Measurements from ENCODE around the gene ZNF488.

ZNF488 gene

DNA sequence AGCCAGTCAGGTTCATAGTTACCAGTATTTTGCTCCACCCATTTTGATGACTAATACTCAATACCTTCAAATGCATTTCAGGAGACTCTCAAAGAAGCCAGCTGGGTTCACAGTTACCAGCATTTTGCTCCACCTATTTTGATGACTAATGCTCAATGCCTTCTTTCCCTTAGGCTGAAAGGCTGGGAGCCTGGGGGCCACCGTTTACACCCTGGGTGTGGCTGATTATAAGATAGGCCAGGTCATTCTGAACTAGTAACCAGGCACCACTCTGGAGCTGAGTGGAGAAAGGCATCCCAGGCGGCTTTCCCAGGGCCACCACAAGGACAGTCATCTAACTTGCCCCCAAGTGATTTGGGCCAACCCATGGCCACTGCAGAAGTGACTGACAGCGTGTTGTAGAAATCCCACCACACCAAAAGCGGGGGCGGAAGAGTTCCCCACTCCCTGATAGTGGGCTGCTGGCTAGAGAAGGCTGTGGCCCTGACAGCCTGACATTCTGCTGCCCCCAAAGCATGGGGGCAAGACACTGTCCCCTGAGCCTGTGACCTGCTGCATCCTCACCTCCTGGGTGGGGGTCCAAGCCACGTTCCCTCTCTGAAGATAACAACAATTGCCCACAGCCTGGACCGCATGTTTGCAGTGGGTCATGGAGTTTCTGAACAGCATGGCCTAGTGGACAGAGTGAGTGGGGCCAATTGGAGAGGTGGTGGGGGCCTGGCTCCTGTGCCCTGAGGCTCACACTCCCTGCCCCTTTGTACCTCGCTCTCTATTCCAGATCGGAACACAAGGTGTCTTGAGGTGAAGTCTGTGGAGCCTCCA, 23.0 kb upstream of the ZNF488 start:
- DNase-seq (ENCODE audit: low read depth in 1 of 2, low spot score in 1 of 2) = no peak
- no peak overlapping the region for H3K4me3 ChIP-seq (replicated peaks; ENCODE audit: insufficient read depth, low read length)
- no peaks in the 10 kb centered on the region for H3K27me3 ChIP-seq (ENCODE audit: insufficient read depth, poor library complexity, severe bottlenecking)
- H3K27ac ChIP-seq (replicated peaks) = no peak overlapping the region
- no peak for TF ChIP-seq GABPA (IDR thresholded peaks at IDR 0.05; ENCODE audit: low read depth)
- TF ChIP-seq, protein P1, sequence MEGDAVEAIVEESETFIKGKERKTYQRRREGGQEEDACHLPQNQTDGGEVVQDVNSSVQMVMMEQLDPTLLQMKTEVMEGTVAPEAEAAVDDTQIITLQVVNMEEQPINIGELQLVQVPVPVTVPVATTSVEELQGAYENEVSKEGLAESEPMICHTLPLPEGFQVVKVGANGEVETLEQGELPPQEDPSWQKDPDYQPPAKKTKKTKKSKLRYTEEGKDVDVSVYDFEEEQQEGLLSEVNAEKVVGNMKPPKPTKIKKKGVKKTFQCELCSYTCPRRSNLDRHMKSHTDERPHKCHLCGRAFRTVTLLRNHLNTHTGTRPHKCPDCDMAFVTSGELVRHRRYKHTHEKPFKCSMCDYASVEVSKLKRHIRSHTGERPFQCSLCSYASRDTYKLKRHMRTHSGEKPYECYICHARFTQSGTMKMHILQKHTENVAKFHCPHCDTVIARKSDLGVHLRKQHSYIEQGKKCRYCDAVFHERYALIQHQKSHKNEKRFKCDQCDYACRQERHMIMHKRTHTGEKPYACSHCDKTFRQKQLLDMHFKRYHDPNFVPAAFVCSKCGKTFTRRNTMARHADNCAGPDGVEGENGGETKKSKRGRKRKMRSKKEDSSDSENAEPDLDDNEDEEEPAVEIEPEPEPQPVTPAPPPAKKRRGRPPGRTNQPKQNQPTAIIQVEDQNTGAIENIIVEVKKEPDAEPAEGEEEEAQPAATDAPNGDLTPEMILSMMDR (IDR thresholded peaks at IDR 0.05; ENCODE audit: insufficient read depth, low read length) = no peak
- TF ChIP-seq, protein P2, sequence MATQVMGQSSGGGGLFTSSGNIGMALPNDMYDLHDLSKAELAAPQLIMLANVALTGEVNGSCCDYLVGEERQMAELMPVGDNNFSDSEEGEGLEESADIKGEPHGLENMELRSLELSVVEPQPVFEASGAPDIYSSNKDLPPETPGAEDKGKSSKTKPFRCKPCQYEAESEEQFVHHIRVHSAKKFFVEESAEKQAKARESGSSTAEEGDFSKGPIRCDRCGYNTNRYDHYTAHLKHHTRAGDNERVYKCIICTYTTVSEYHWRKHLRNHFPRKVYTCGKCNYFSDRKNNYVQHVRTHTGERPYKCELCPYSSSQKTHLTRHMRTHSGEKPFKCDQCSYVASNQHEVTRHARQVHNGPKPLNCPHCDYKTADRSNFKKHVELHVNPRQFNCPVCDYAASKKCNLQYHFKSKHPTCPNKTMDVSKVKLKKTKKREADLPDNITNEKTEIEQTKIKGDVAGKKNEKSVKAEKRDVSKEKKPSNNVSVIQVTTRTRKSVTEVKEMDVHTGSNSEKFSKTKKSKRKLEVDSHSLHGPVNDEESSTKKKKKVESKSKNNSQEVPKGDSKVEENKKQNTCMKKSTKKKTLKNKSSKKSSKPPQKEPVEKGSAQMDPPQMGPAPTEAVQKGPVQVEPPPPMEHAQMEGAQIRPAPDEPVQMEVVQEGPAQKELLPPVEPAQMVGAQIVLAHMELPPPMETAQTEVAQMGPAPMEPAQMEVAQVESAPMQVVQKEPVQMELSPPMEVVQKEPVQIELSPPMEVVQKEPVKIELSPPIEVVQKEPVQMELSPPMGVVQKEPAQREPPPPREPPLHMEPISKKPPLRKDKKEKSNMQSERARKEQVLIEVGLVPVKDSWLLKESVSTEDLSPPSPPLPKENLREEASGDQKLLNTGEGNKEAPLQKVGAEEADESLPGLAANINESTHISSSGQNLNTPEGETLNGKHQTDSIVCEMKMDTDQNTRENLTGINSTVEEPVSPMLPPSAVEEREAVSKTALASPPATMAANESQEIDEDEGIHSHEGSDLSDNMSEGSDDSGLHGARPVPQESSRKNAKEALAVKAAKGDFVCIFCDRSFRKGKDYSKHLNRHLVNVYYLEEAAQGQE (IDR thresholded peaks at IDR 0.05; ENCODE audit: insufficient replicate concordance, low read depth) = no peak
- no peak for TF ChIP-seq POLR2AphosphoS5 (IDR thresholded peaks at IDR 0.05; ENCODE audit: low read depth)
- TF ChIP-seq SPI1 (IDR thresholded peaks at IDR 0.05; ENCODE audit: borderline replicate concordance, low read depth) = no peak

DNA sequence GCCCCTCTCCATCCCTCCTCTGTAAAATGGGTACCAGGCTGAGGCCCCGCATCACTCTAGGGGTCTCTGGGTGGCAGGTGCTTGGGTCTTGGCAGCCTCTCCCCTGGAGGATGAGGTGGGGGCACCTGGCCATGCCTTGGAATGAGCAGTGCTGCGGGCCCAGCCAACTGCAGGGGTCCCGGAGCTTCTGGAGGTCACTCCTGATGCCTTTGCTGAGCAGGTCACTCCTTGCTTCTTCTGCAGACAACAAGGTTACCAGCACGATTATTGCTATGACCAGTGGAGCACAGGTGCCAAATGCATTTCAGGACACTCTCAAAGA, 22.4 kb upstream of the ZNF488 start:
- H3K27me3 ChIP-seq (ENCODE audit: insufficient read depth, poor library complexity, severe bottlenecking) = no peaks in the 10 kb centered on the region
- H3K27ac ChIP-seq (replicated peaks) = no peak overlapping the region
- TF ChIP-seq SPI1 (IDR thresholded peaks at IDR 0.05; ENCODE audit: borderline replicate concordance, low read depth) = no peak
- TF ChIP-seq, protein P1 (IDR thresholded peaks at IDR 0.05; ENCODE audit: insufficient read depth, low read length) = no peak
- TF ChIP-seq POLR2AphosphoS5 (IDR thresholded peaks at IDR 0.05; ENCODE audit: low read depth) = no peak
- TF ChIP-seq, protein P2 (IDR thresholded peaks at IDR 0.05; ENCODE audit: insufficient replicate concordance, low read depth) = no peak
- no peak for DNase-seq (ENCODE audit: low read depth in 1 of 2, low spot score in 1 of 2)
- H3K4me3 ChIP-seq (replicated peaks; ENCODE audit: insufficient read depth, low read length) = no peak overlapping the region

DNA sequence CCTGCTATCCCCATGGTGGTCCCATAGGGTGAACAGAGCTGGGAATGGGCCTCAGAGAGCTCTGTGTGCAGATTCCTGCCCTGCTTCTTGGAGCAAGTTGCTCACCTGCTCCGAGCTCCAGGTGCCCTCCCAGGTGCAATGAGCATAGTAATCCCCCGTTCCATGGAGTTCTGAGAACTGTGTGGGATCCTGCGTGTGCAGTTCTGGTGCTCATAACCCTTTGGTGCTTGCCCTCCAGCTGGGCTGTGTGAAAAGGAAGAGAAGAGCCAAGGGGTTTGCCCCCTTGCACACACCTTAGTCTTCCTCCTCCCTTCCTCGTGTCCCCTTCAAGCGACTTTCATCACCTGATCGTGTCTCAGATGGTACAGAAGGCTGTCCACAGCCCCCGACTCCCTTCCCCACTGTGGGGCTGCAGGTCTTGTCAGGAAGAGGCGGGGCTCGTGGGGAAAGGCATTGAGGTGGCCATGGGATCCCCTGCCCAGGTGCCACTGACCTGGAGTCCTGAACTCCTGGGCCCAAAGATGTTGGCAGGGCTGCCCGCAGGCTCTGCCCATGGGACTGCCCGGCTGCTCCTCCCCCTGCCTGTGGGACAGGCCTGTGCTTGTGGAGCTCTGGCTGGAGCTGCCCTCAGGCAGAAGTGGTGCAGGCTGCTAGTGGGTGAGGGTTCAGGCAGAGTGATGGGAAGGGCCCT, 21.9 kb upstream of the ZNF488 start:
- no peak for DNase-seq (ENCODE audit: low read depth in 1 of 2, low spot score in 1 of 2)
- TF ChIP-seq, protein P1 (IDR thresholded peaks at IDR 0.05; ENCODE audit: insufficient read depth, low read length) = no peak
- TF ChIP-seq GABPA (IDR thresholded peaks at IDR 0.05; ENCODE audit: low read depth) (no peak), POLR2AphosphoS5 (IDR thresholded peaks at IDR 0.05; ENCODE audit: low read depth) (no peak), SPI1 (IDR thresholded peaks at IDR 0.05; ENCODE audit: borderline replicate concordance, low read depth) (no peak)
- TF ChIP-seq, protein P2 (IDR thresholded peaks at IDR 0.05; ENCODE audit: insufficient replicate concordance, low read depth) = no peak
- H3K27me3 ChIP-seq (ENCODE audit: insufficient read depth, poor library complexity, severe bottlenecking) = no peaks in the 10 kb centered on the region
- no peak overlapping the region for H3K4me3 ChIP-seq (replicated peaks; ENCODE audit: insufficient read depth, low read length)
- H3K27ac ChIP-seq (replicated peaks) = no peak overlapping the region
